ENCODE results near the gene CCDC77. TPM values are rescaled to one million over a fixed set of nuclear protein-coding genes. Genes with fewer than 3 reads are reported as not detected.

CCDC77 gene
- total and polyA plus RNA-seq, 10 of the 15 experiments (the other 5 are each of a cell fraction or from before 2014, with no cell fraction given), result 8.8 to 22.5 (median 15.8) TPM

DNA sequence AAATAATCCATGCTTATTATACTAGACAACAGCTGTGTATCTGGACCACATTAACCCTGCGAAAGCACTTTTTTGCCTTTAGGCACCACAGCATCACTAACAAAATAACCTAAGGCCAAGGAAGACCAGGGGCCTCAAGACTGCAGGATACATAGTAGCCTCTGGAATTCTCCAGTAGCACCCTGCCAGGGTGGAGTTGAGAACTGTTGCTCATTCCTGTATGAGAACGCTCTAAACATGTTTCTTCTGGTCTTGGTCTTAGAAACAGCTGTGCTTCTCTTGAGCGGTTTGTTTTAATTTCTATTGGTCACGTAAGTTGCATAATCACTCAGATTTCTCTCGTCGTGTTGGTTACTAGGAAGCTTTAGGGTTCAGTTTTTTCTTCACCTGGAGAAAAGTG is 66.1 kb downstream of the CCDC77 start:
- RAD21 ChIA-PET (ENCODE audit: unreplicated experiment), result no interaction called here
- 72% methylated on average over 6 of the region's 6 CpGs for WGBS (ENCODE audit: insufficient coverage, insufficient replicate concordance, low lambda C conversion rate, missing lambda C conversion rate)
- Histone ChIP-seq H3K4me1 (ENCODE audit: control insufficient read depth, insufficient read depth, low read length) (no peaks in the 10 kb centered on the region), H3K79me2 (ENCODE audit: control insufficient read depth, insufficient read depth, low read length) (no peaks in the 10 kb centered on the region), H3K4me2 (ENCODE audit: control insufficient read depth, insufficient read depth) (no peak overlapping the region), H3K27ac (ENCODE audit: control insufficient read depth, insufficient read depth) (no peak overlapping the region), H3K36me3 (ENCODE audit: control insufficient read depth in 2 of 2, insufficient read depth in 2 of 2, low read length in 1 of 2) (no peaks in the 10 kb centered on the region), H4K20me1 (ENCODE audit: control insufficient read depth, insufficient read depth) (no peaks in the 10 kb centered on the region), H2AFZ (ENCODE audit: control insufficient read depth, low read depth, low read length) (no peak overlapping the region), H3K4me3 (no peak overlapping the region), H3K9me3 (replicated peaks; ENCODE audit: control insufficient read depth, insufficient read depth, low read length) (no peaks in the 10 kb centered on the region), H3K27me3 (replicated peaks in 1 of 2; ENCODE audit: control insufficient read depth in 2 of 2, insufficient read depth in 2 of 2, low read length in 1 of 2) (peaks cover 0 to 1% of the 10 kb centered on the region in 2 experiments; a peak in 2 of 4 replicates), H3K9ac (ENCODE audit: control insufficient read depth, insufficient read depth, low read length) (no peak overlapping the region)
- POLR2A ChIA-PET, result no interaction called here
- SMC1A ChIA-PET (ENCODE audit: uncharacterized antibody, unreplicated experiment), result interaction anchor here (1.1 kb wide), 1 partner anchor 35 kb away, joined by 3 read pairs; no protein-coding TSS in a partner anchor
- ATAC-seq, result no peak
- TF ChIP-seq YBX1 (IDR thresholded peaks at IDR 0.05), result no peak
- CTCF ChIA-PET, result interaction anchor here (0.8 to 0.9 kb wide), 3 partner anchors 12 to 81 kb away, joined by 3 read pairs; no protein-coding TSS in a partner anchor
- no TSS peak for BruUV-seq (replicated peaks)
- in situ Hi-C loops (cut with MboI), result no loop called here
- no peak for DNase-seq (ENCODE audit: low read depth, low spot score)
- no peak for FAIRE-seq
- intact Hi-C loops (cut with micrococcal nuclease; ENCODE audit: unreplicated experiment), result no loop called here

GRCh38 chr12:468671-469389 is 67.4 kb downstream of the CCDC77 start:
- peaks cover 0 to 1% of the 10 kb centered on the region in 2 experiments; a peak in 1 of 4 replicates for H3K27me3 ChIP-seq (replicated peaks in 1 of 2; ENCODE audit: control insufficient read depth in 2 of 2, insufficient read depth in 2 of 2, low read length in 1 of 2)
- no peaks in the 10 kb centered on the region for H4K20me1 ChIP-seq (ENCODE audit: control insufficient read depth, insufficient read depth)
- no peaks in the 10 kb centered on the region for H3K9me3 ChIP-seq (replicated peaks; ENCODE audit: control insufficient read depth, insufficient read depth, low read length)
- RAD21 ChIA-PET (ENCODE audit: unreplicated experiment), result no interaction called here
- in situ Hi-C loops (cut with MboI), result no loop called here
- H3K4me2 ChIP-seq (ENCODE audit: control insufficient read depth, insufficient read depth), result no peak overlapping the region
- no peak overlapping the region for H3K4me3 ChIP-seq
- CTCF ChIA-PET, result interaction anchor here (1.3 kb wide), 1 partner anchor 14 kb away, joined by 7 read pairs; no protein-coding TSS in a partner anchor
- DNase-seq (ENCODE audit: low read depth, low spot score) (no peak), ATAC-seq (no peak), FAIRE-seq (no peak)
- H3K79me2 ChIP-seq (ENCODE audit: control insufficient read depth, insufficient read depth, low read length), result no peaks in the 10 kb centered on the region
- no peak overlapping the region for H2AFZ ChIP-seq (ENCODE audit: control insufficient read depth, low read depth, low read length)
- H3K27ac ChIP-seq (ENCODE audit: control insufficient read depth, insufficient read depth), result no peak overlapping the region
- POLR2A ChIA-PET, result no interaction called here
- SMC1A ChIA-PET (ENCODE audit: uncharacterized antibody, unreplicated experiment), result no interaction called here
- WGBS (ENCODE audit: insufficient coverage, insufficient replicate concordance, low lambda C conversion rate, missing lambda C conversion rate), result 20% methylated on average over 10 of the region's 10 CpGs
- H3K36me3 ChIP-seq (ENCODE audit: control insufficient read depth in 2 of 2, insufficient read depth in 2 of 2, low read length in 1 of 2), result no peaks in the 10 kb centered on the region
- intact Hi-C loops (cut with micrococcal nuclease; ENCODE audit: unreplicated experiment), result no loop called here
- H3K9ac ChIP-seq (ENCODE audit: control insufficient read depth, insufficient read depth, low read length), result no peak overlapping the region
- BruUV-seq (replicated peaks), result no TSS peak
- no peaks in the 10 kb centered on the region for H3K4me1 ChIP-seq (ENCODE audit: control insufficient read depth, insufficient read depth, low read length)
- TF ChIP-seq, protein P1, sequence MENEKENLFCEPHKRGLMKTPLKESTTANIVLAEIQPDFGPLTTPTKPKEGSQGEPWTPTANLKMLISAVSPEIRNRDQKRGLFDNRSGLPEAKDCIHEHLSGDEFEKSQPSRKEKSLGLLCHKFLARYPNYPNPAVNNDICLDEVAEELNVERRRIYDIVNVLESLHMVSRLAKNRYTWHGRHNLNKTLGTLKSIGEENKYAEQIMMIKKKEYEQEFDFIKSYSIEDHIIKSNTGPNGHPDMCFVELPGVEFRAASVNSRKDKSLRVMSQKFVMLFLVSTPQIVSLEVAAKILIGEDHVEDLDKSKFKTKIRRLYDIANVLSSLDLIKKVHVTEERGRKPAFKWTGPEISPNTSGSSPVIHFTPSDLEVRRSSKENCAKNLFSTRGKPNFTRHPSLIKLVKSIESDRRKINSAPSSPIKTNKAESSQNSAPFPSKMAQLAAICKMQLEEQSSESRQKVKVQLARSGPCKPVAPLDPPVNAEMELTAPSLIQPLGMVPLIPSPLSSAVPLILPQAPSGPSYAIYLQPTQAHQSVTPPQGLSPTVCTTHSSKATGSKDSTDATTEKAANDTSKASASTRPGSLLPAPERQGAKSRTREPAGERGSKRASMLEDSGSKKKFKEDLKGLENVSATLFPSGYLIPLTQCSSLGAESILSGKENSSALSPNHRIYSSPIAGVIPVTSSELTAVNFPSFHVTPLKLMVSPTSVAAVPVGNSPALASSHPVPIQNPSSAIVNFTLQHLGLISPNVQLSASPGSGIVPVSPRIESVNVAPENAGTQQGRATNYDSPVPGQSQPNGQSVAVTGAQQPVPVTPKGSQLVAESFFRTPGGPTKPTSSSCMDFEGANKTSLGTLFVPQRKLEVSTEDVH (IDR thresholded peaks at IDR 0.05; ENCODE audit: low read depth, partially characterized antibody), result no peak
- TF ChIP-seq, protein P2, sequence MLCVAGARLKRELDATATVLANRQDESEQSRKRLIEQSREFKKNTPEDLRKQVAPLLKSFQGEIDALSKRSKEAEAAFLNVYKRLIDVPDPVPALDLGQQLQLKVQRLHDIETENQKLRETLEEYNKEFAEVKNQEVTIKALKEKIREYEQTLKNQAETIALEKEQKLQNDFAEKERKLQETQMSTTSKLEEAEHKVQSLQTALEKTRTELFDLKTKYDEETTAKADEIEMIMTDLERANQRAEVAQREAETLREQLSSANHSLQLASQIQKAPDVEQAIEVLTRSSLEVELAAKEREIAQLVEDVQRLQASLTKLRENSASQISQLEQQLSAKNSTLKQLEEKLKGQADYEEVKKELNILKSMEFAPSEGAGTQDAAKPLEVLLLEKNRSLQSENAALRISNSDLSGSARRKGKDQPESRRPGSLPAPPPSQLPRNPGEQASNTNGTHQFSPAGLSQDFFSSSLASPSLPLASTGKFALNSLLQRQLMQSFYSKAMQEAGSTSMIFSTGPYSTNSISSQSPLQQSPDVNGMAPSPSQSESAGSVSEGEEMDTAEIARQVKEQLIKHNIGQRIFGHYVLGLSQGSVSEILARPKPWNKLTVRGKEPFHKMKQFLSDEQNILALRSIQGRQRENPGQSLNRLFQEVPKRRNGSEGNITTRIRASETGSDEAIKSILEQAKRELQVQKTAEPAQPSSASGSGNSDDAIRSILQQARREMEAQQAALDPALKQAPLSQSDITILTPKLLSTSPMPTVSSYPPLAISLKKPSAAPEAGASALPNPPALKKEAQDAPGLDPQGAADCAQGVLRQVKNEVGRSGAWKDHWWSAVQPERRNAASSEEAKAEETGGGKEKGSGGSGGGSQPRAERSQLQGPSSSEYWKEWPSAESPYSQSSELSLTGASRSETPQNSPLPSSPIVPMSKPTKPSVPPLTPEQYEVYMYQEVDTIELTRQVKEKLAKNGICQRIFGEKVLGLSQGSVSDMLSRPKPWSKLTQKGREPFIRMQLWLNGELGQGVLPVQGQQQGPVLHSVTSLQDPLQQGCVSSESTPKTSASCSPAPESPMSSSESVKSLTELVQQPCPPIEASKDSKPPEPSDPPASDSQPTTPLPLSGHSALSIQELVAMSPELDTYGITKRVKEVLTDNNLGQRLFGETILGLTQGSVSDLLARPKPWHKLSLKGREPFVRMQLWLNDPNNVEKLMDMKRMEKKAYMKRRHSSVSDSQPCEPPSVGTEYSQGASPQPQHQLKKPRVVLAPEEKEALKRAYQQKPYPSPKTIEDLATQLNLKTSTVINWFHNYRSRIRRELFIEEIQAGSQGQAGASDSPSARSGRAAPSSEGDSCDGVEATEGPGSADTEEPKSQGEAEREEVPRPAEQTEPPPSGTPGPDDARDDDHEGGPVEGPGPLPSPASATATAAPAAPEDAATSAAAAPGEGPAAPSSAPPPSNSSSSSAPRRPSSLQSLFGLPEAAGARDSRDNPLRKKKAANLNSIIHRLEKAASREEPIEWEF (IDR thresholded peaks at IDR 0.05; ENCODE audit: insufficient replicate concordance, low read depth, low read length), result no peak
- no peak for TF ChIP-seq RELA (IDR thresholded peaks at IDR 0.05; ENCODE audit: borderline replicate concordance, partially characterized antibody)
- no peak for TF ChIP-seq GABPA (IDR thresholded peaks at IDR 0.05; ENCODE audit: low read depth)
- TF ChIP-seq E2F4 (IDR thresholded peaks at IDR 0.05; ENCODE audit: low read depth, low read length), result no peak

All from GM12878 (cell line).